ENCODE measurements around the gene NR1I2.

NR1I2 gene

GRCh38 chr3:119746423-119746822 is 35.5 kb upstream of the NR1I2 start:
- no peak overlapping the region for H3K27ac ChIP-seq
- POLR2A ChIA-PET (ENCODE audit: low non-redundant PET) = no interaction called here
- TF ChIP-seq CTCF (conservative IDR thresholded peaks at IDR 0.05; ENCODE audit: low read depth) = no peak
- no peak for DNase-seq (ENCODE audit: low spot score)
- CTCF ChIA-PET = interaction anchor here (0.7 kb wide), 1 partner anchor 1138 kb away, joined by 3 read pairs; no protein-coding TSS in a partner anchor

GRCh38 chr3:119747357-119747756 is 34.5 kb upstream of the NR1I2 start:
- CTCF ChIA-PET = no interaction called here
- H3K27ac ChIP-seq = no peak overlapping the region
- TF ChIP-seq CTCF (conservative IDR thresholded peaks at IDR 0.05; ENCODE audit: low read depth) = no peak
- POLR2A ChIA-PET (ENCODE audit: low non-redundant PET) = no interaction called here
- no peak for DNase-seq (ENCODE audit: low spot score)

GRCh38 chr3:119748991-119749390 is 32.9 kb upstream of the NR1I2 start:
- ChIA-PET POLR2A (ENCODE audit: low non-redundant PET) (no interaction called here), CTCF (no interaction called here)
- no peak for TF ChIP-seq CTCF (conservative IDR thresholded peaks at IDR 0.05; ENCODE audit: low read depth)
- no peak overlapping the region for H3K27ac ChIP-seq
- no peak for DNase-seq (ENCODE audit: low spot score)

DNA sequence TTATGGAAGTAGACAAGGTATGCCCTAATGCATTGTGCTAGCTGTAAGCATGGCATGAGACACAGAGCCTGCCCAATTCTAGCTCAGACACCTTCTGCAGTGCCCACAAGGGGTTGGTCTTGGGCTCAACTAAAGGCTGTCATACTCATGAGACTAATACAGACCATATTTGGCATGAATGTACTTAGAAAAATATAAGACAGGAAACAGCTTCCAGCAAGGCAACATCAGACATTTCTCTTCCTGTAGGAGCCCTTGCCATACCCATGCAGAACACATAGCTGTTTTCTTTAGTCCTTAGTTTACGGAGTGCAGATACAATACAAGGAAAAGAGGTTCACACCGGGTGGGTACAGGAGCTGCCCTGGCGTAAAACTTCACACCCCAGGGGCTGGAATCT is 30.5 kb upstream of the NR1I2 start:
- CTCF ChIA-PET = no interaction called here
- TF ChIP-seq CTCF (conservative IDR thresholded peaks at IDR 0.05; ENCODE audit: low read depth) = no peak
- no peak for DNase-seq (ENCODE audit: low spot score)
- no peak overlapping the region for H3K27ac ChIP-seq
- POLR2A ChIA-PET (ENCODE audit: low non-redundant PET) = no interaction called here

GRCh38 chr3:119759962-119760361 is 21.9 kb upstream of the NR1I2 start:
- ChIA-PET CTCF (interaction anchor here (0.6 kb wide), 1 partner anchor 16 kb away, joined by 3 read pairs; no protein-coding TSS in a partner anchor), POLR2A (ENCODE audit: low non-redundant PET) (no interaction called here)
- no peak overlapping the region for H3K27ac ChIP-seq
- no peak for TF ChIP-seq CTCF (conservative IDR thresholded peaks at IDR 0.05; ENCODE audit: low read depth)
- DNase-seq (ENCODE audit: low spot score) = no peak

GRCh38 chr3:119762876-119763275 is 19.0 kb upstream of the NR1I2 start:
- no peak overlapping the region for H3K27ac ChIP-seq
- no peak for DNase-seq (ENCODE audit: low spot score)
- ChIA-PET CTCF (no interaction called here), POLR2A (ENCODE audit: low non-redundant PET) (no interaction called here)
- TF ChIP-seq CTCF (conservative IDR thresholded peaks at IDR 0.05; ENCODE audit: low read depth) = no peak

- ChIA-PET POLR2A (ENCODE audit: low non-redundant PET) (no interaction called here), CTCF (no interaction called here)
- no peak for TF ChIP-seq CTCF (conservative IDR thresholded peaks at IDR 0.05; ENCODE audit: low read depth)
- DNase-seq (ENCODE audit: low spot score) = no peak
- H3K27ac ChIP-seq = no peak overlapping the region
Observed at GRCh38 chr3:119763466-119763865, 18.4 kb upstream of the NR1I2 start.
